Ascending aorta (tissue), 2 donors: ENCODE data around the gene AP1S3. TPM values are rescaled to one million over a fixed set of nuclear protein-coding genes. Genes with fewer than 3 reads are reported as not detected.

Experiments used
- DNase-seq, 2 donors: peaks; one replicate each; pipeline ENCODE4 v3.0.0-alpha.2; 2019; ENCODE audit warnings: low spot score in 2 of 2
- H3K27ac ChIP-seq, 2 donors: fragments of 200-600 bp; sonication (generic); one replicate each; pipeline ENCODE4 v1.5.1; 2016 to 2017; ENCODE audit warnings: mild to moderate bottlenecking in 1 of 2
- H3K27me3 ChIP-seq: fragments of 200-600 bp; sonication (generic); one replicate; pipeline ENCODE4 v1.5.1; 2017
- H3K36me3 ChIP-seq, 2 donors: fragments of 200-600 bp; sonication (generic); one replicate each; pipeline ENCODE4 v1.5.1; 2016
- H3K4me1 ChIP-seq, 2 donors: fragments of 200-600 bp; sonication (generic); one replicate each; pipeline ENCODE4 v1.5.1; 2016 to 2017; ENCODE audit warnings: mild to moderate bottlenecking in 1 of 2
- H3K4me3 ChIP-seq, 2 donors: fragments of 200-600 bp; sonication (generic); one replicate each; pipeline ENCODE4 v1.5.1; 2016 to 2017; ENCODE audit warnings: mild to moderate bottlenecking in 1 of 2
- H3K9me3 ChIP-seq, 2 donors: fragments of 200-600 bp; sonication (generic); one replicate each; pipeline ENCODE4 v1.5.1; 2016
- intact Hi-C: fragments of 100-400 bp; cut with DNase I; formaldehyde crosslinking; loops from one replicate; pipeline ENCODE4 v1.15.1; 2023
- total RNA-seq: library from RNA; depleted of rRNA; stranded (reverse); fragments of >200 nt; gene quantifications from one replicate; pipeline ENCODE4 v1.1.0, GENCODE V29; 2016
- TF ChIP-seq, protein P1 (sequence below), 3 experiments: fragments of 200-600 bp in 2 of 3; fragments of 450-650 bp in 1 of 3; sonication (generic) in 2 of 3; IDR thresholded peaks; one replicate each; pipeline ENCODE4 v1.5.1; 2016 to 2019; ENCODE audit warnings: antibody characterized with exemption in 3 of 3, mild to moderate bottlenecking in 1 of 3, moderate library complexity in 1 of 3

The AP1S3 gene
- total RNA-seq, 1 donor from 2014 or later: not detected

DNA sequence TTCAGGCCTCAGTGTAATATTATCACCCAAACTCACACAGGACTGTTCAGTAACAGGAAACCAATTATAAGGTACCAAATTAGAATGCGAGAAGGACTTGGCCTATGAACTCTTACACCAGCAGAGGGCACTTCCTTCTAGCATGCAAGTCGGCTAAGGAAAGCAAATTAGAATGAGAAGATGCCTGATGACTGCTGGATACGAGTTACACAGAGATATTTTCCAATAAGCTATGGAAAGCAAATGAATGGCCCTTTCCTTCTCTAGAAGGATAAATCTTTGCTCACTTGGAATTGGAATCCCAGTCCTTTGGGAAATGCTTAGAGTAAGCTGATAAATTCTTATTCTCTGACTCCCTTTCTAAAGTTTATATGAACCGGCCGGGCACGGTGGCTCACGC is 109.8 kb downstream of the AP1S3 start:
- H3K36me3 ChIP-seq: no peaks in the 10 kb centered on the region
- TF ChIP-seq, protein P1, sequence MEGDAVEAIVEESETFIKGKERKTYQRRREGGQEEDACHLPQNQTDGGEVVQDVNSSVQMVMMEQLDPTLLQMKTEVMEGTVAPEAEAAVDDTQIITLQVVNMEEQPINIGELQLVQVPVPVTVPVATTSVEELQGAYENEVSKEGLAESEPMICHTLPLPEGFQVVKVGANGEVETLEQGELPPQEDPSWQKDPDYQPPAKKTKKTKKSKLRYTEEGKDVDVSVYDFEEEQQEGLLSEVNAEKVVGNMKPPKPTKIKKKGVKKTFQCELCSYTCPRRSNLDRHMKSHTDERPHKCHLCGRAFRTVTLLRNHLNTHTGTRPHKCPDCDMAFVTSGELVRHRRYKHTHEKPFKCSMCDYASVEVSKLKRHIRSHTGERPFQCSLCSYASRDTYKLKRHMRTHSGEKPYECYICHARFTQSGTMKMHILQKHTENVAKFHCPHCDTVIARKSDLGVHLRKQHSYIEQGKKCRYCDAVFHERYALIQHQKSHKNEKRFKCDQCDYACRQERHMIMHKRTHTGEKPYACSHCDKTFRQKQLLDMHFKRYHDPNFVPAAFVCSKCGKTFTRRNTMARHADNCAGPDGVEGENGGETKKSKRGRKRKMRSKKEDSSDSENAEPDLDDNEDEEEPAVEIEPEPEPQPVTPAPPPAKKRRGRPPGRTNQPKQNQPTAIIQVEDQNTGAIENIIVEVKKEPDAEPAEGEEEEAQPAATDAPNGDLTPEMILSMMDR (IDR thresholded peaks at IDR 0.05): peak in 2 of 3 experiments; percentile 30 to 53
- intact Hi-C loops: loop anchor here (5.0 to 10.0 kb wide), 4 partner anchors 115 to 733 kb away; no protein-coding TSS in a partner anchor
- no peak for DNase-seq
- no peaks in the 10 kb centered on the region for H3K9me3 ChIP-seq
- peaks cover 4 to 9% of the 10 kb centered on the region in 2 donors for H3K4me1 ChIP-seq
- H3K27me3 ChIP-seq: no peaks in the 10 kb centered on the region
- peak overlapping the region in 1 of 2 donors; percentile 39 for H3K27ac ChIP-seq
- no peak overlapping the region for H3K4me3 ChIP-seq

DNA sequence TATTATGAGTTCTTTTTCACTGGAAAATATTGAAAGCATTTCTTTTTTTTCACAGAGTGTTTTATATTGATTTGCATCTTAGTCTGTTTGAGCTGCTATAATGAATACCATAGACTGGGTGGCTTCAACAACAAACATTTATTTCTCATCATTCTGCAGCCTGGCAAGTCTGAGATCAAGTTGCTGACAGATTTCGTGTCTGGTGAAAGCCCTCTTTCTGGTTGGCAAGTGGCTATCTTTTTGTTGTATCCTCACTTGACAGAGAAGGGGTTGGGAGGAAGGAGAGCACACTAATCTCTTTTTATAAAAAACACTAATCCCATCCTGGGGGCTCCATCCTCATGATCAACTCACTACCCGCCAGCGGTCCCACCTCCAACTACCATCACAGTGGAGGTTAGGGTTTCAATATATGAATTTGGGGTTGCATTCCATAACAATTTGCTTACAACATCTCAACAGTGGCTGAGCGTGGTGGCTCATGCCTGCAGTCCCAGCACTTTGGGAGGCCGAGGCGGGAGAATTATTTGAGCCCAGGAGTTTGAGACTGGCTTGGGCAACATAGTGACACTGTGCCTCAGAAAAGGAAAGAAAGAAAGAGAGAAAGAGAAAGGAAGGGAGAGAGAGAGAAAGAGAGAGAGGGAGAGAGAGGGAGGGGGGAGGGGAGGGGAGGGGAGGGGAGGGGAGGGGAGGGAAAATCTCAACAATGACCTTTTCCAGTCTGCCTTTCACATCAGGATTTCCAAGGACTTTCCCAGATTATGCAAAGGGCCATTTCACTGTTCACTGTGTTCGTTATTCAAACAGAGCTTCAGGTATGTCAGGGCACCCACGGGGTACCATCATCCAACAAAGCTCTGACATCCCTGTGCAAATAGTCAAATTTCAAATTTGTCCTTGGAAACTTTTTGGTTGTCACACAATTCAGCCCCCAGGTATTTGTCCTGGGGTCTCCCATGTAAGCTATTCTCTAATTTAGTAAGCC is 111.1 kb downstream of the AP1S3 start:
- Histone ChIP-seq H3K4me1 (peaks cover 4 to 9% of the 10 kb centered on the region in 2 donors), H3K4me3 (no peak overlapping the region), H3K9me3 (no peaks in the 10 kb centered on the region), H3K27ac (peak overlapping the region; percentile 80 to 89), H3K36me3 (no peaks in the 10 kb centered on the region), H3K27me3 (no peaks in the 10 kb centered on the region)
- no peak for DNase-seq
- intact Hi-C loops: loop anchor here (5.0 to 10.0 kb wide), 4 partner anchors 114 to 731 kb away; no protein-coding TSS in a partner anchor
- TF ChIP-seq, protein P1 (IDR thresholded peaks at IDR 0.05): no peak

DNA sequence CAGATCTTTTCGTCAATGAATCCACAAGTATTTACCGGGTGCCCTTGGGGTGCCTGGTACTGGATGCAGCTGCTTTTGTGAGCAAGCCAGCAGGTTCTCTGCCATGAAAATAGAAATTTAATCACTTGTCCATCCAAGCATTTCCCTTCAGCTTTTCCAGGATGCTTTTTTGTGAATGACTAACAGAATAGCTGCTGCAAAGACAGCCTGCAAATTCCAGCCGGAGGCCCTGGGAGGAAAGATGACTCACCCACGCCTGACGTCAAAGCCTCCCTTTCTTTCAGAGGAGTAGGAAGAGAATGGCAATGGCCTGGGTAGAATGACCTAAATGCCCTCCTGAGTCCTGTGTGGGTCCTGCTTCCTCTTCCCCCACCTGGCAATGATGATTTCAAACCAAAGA is 111.9 kb downstream of the AP1S3 start:
- DNase-seq: peak; percentile 56 to 93
- intact Hi-C loops: loop anchor here (5.0 to 10.0 kb wide), 4 partner anchors 113 to 731 kb away; no protein-coding TSS in a partner anchor
- TF ChIP-seq, protein P1 (IDR thresholded peaks at IDR 0.05): no peak
- H3K27me3 ChIP-seq: no peaks in the 10 kb centered on the region
- H3K9me3 ChIP-seq: no peaks in the 10 kb centered on the region
- peaks cover 4 to 9% of the 10 kb centered on the region in 2 donors for H3K4me1 ChIP-seq
- no peak overlapping the region for H3K4me3 ChIP-seq
- H3K36me3 ChIP-seq: no peaks in the 10 kb centered on the region
- peak overlapping the region; percentile 80 to 89 for H3K27ac ChIP-seq

DNA sequence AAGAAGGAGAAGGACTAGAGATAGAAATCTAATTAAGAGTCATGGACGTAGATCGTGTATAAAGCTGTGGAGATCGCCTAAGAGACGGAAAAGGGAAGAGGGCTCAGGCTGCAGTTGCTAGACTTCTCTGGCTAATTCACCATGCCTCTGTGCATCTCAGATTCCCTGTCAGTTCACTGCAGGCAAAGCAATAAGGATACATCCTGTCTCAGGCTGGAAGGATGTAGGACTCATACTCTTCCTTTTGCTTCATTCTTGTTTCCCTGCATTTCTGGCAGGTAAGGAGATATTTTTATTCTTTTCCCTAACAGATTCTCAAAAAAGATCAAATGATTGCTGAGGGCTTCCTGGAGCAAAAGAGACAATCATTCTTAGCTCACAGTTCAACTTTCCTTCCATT is 112.5 kb downstream of the AP1S3 start:
- Histone ChIP-seq H3K9me3 (no peaks in the 10 kb centered on the region), H3K4me3 (no peak overlapping the region), H3K27ac (peak overlapping the region; percentile 80 to 89), H3K27me3 (no peaks in the 10 kb centered on the region), H3K36me3 (no peaks in the 10 kb centered on the region), H3K4me1 (peaks cover 4 to 9% of the 10 kb centered on the region in 2 donors)
- DNase-seq: no peak
- TF ChIP-seq, protein P1 (IDR thresholded peaks at IDR 0.05): no peak
- intact Hi-C loops: loop anchor here (5.0 to 10.0 kb wide), 4 partner anchors 113 to 730 kb away; no protein-coding TSS in a partner anchor

DNA sequence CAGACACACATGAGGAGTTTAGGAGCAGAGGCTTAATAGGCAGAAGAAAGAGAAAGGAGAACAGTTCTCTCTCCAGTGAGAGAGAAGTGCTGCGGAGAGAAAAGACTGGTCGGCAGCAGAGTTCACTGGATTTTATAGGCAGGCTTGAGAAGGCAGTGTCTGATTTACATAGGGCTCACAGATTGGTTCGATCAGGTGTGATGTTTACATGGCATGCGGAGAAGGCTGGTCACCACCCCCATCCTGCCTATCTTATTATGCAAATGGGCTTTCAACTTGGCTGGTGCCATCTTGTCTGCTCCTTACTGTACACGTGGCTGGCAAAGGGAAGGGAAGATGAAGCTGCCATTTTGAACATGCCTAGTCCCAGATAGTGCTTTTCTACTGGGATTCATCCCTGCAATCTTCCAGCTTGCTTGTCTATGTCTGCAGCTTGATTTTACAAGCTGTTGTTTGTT is 113.4 kb downstream of the AP1S3 start:
- Histone ChIP-seq H3K4me1 (peaks cover 4 to 9% of the 10 kb centered on the region in 2 donors), H3K27ac (no peak overlapping the region), H3K9me3 (no peaks in the 10 kb centered on the region), H3K4me3 (no peak overlapping the region), H3K27me3 (no peaks in the 10 kb centered on the region), H3K36me3 (no peaks in the 10 kb centered on the region)
- TF ChIP-seq, protein P1 (IDR thresholded peaks at IDR 0.05): no peak
- DNase-seq: no peak
- intact Hi-C loops: loop anchor here (10.0 kb wide), 2 partner anchors 259 to 729 kb away; no protein-coding TSS in a partner anchor
